Measurements from ENCODE around the gene LY6G6F. TPM values are rescaled to one million over a fixed set of nuclear protein-coding genes. Genes with fewer than 3 reads are reported as not detected.

The LY6G6F gene
- polyA plus RNA-seq, 1 experiment = not detected

GRCh38 chr6:31734821-31735406 lies 28.2 kb downstream of the LY6G6F start:
- no peak for TF ChIP-seq CTCF (IDR thresholded peaks at IDR 0.05; ENCODE audit: low read depth, low read length)
- Histone ChIP-seq H3K4me3 (ENCODE audit: low read depth, low read length) (peak overlapping the region; percentile 96), H3K9me3 (ENCODE audit: control insufficient read depth, insufficient read depth, low read length) (peaks cover 2% of the 10 kb centered on the region; the same call in 1 of the 2 replicates), H3K27ac (ENCODE audit: low read depth, low read length) (peak overlapping the region; percentile 52), H3K27me3 (ENCODE audit: control insufficient read depth, insufficient read depth, low read length) (no peaks in the 10 kb centered on the region)
- ChIA-PET POLR2A (interaction anchor here (0.5 to 2.6 kb wide), 5 partner anchors 70 to 128 kb away, joined by 3 to 14 read pairs (median 4); partner anchors contain the start of genes HSPA1A, HSPA1B, HSPA1L and NEU1), CTCF (interaction anchor here (0.5 to 1.9 kb wide), 4 partner anchors 38 to 88 kb away, joined by 3 to 9 read pairs (median 4); no protein-coding TSS in a partner anchor)
- DNase-seq (ENCODE audit: low read depth, low spot score) = no peak

- DNase-seq (ENCODE audit: low read depth, low spot score) = no peak
- H3K27ac ChIP-seq (ENCODE audit: low read depth, low read length) = peak within 1 kb of the TSS; percentile 78
- no peaks in the 10 kb centered on the region for H3K27me3 ChIP-seq (ENCODE audit: control insufficient read depth, insufficient read depth, low read length)
- TF ChIP-seq CTCF (IDR thresholded peaks at IDR 0.05; ENCODE audit: low read depth, low read length) = no peak
- H3K4me3 ChIP-seq (ENCODE audit: low read depth, low read length) = peak within 1 kb of the TSS; percentile 96
- CTCF ChIA-PET = interaction anchor here (1.2 to 1.9 kb wide), 3 partner anchors 55 to 60 kb away, joined by 3 to 9 read pairs (median 3); partner anchors contain the start of gene VARS1
- H3K9me3 ChIP-seq (ENCODE audit: control insufficient read depth, insufficient read depth, low read length) = no peaks in the 10 kb centered on the region; the same call in 1 of the 2 replicates
- POLR2A ChIA-PET = interaction anchor here (0.5 to 2.6 kb wide), 7 partner anchors 11 to 161 kb away, joined by 3 to 14 read pairs (median 4); partner anchors contain the start of genes EHMT2, HSPA1A, HSPA1B and HSPA1L
These were observed 29.5 kb downstream of the LY6G6F start, which contains the start of gene CLIC1 for GRCh38 chr6:31736021-31736767. Gene CLIC1 (minus strand): TSS chr6:31736530. CDS start chr6:31736300, 230 bp downstream.

- POLR2A ChIA-PET = interaction anchor here (0.6 to 2.6 kb wide), 6 partner anchors 11 to 161 kb away, joined by 3 to 14 read pairs (median 4); partner anchors contain the start of genes EHMT2, HSPA1A, HSPA1B and HSPA1L
- TF ChIP-seq CTCF (IDR thresholded peaks at IDR 0.05; ENCODE audit: low read depth, low read length) = no peak
- H3K27me3 ChIP-seq (ENCODE audit: control insufficient read depth, insufficient read depth, low read length) = no peaks in the 10 kb centered on the region
- no peak for DNase-seq (ENCODE audit: low read depth, low spot score)
- no peaks in the 10 kb centered on the region; the same call in 1 of the 2 replicates for H3K9me3 ChIP-seq (ENCODE audit: control insufficient read depth, insufficient read depth, low read length)
- H3K4me3 ChIP-seq (ENCODE audit: low read depth, low read length) = peak overlapping the region; percentile 96
- CTCF ChIA-PET = interaction anchor here (1.5 to 1.9 kb wide), 2 partner anchors 54 to 59 kb away, joined by 3 to 9 read pairs; partner anchors contain the start of gene VARS1
- peak overlapping the region; percentile 78 for H3K27ac ChIP-seq (ENCODE audit: low read depth, low read length)
These were observed 30.2 kb downstream of the LY6G6F start for GRCh38 chr6:31736768-31737314.

- no peak for DNase-seq (ENCODE audit: low read depth, low spot score)
- no peaks in the 10 kb centered on the region; the same call in 1 of the 2 replicates for H3K9me3 ChIP-seq (ENCODE audit: control insufficient read depth, insufficient read depth, low read length)
- H3K27me3 ChIP-seq (ENCODE audit: control insufficient read depth, insufficient read depth, low read length) = no peaks in the 10 kb centered on the region
- no peak for TF ChIP-seq CTCF (IDR thresholded peaks at IDR 0.05; ENCODE audit: low read depth, low read length)
- ChIA-PET CTCF (interaction anchor here (0.6 to 1.8 kb wide), 8 partner anchors 33 to 93 kb away, joined by 3 to 6 read pairs (median 4); partner anchors contain the start of genes LSM2 and VARS1), POLR2A (interaction anchor here (0.6 to 1.4 kb wide), 3 partner anchors 70 to 90 kb away, joined by 3 to 12 read pairs (median 5); partner anchors contain the start of genes HSPA1A, HSPA1B and HSPA1L)
- no peak overlapping the region for H3K4me3 ChIP-seq (ENCODE audit: low read depth, low read length)
- H3K27ac ChIP-seq (ENCODE audit: low read depth, low read length) = peak overlapping the region; percentile 57
These were observed 30.8 kb downstream of the LY6G6F start for GRCh38 chr6:31737315-31737990.
